ENCODE measurements around the gene DAPK1.
A peak's percentile ranks its signal among the peaks of the same experiment; 100 is the strongest.
"Not testable (repeated sequence)": the region's sequence is repeated elsewhere in the genome, so short reads cannot be mapped to it uniquely, and the experiment has no call there.

DAPK1 gene

GRCh38 chr9:87718852-87719612 is 221.4 kb downstream of the DAPK1 start:
- DNase-seq: no peak

- DNase-seq: no peak
Measured at GRCh38 chr9:87720173-87720572, 222.5 kb downstream of the DAPK1 start.

DNA sequence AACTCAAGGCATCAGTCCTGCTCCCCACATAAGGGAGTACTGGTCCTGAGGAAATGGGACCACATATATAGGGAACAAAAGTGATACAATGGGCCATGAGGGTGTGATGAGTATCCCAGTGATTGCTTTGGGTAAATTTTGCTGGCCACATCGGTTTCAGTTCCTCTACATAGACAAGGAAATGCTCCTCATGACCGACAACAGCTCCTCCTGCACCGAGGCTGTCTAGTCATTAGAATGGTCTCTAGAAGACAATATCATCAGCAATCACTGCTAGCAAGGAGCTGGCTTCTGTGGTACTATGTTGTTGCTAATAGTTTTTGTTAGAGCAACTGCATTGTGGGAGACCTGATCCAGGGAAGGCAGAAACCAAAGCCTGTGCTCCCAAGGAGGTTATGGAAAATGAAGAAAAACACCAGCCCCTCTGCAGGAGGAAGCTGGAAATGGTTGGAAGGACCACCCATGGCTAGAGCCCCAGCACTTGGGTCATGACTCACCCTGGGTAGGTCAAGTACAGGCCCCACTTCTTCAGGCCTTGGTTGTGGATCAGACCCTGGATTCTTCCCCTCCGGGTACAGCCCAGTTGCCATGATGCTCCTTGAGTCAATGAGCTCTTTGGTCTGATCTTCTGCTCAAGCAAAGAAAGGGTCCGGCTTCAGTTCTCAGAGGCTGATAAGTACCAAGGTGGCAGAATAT is 224.9 kb downstream of the DAPK1 start:
- DNase-seq: no peak

- no peak for DNase-seq
Measured at GRCh38 chr9:87725356-87725899, 227.8 kb downstream of the DAPK1 start.

DNA sequence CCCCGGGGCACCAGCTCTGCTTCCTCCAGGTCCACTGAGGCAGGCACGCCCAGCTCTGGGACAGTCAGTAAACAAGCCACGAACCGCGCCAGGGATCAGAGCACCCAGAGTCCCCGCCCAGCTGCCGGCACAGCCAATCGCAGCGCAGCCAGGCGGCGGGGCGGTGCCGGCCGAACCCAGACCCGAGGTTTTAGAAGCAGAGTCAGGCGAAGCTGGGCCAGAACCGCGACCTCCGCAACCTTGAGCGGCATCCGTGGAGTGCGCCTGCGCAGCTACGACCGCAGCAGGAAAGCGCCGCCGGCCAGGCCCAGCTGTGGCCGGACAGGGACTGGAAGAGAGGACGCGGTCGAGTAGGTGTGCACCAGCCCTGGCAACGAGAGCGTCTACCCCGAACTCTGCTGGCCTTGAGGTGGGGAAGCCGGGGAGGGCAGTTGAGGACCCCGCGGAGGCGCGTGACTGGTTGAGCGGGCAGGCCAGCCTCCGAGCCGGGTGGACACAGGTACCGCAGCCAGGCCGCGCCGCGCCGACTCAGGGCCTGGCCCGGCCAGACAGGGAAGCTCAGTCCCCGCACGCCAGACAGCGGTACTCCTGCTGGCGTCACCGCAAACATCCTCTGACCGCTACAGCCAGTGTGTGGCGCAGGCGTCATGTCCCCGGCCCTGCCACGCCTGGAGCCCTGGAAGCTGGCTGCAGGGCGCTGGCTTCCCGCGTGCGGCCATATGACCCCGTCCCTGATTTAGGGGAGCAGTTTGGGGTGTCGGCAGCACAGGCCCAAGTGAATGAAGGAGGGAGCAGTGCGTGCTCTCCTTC is 228.4 kb downstream of the DAPK1 start, which contains the start of gene CTSL:
Gene CTSL (plus strand): TSS at position 220 of the 810 bp plus-strand sequence. CDS start 1,485 bp downstream, outside the sequence.
- peak; percentile 40 for DNase-seq

- DNase-seq: no peak
Measured at GRCh38 chr9:87729246-87729645, 231.6 kb downstream of the DAPK1 start.

DNA sequence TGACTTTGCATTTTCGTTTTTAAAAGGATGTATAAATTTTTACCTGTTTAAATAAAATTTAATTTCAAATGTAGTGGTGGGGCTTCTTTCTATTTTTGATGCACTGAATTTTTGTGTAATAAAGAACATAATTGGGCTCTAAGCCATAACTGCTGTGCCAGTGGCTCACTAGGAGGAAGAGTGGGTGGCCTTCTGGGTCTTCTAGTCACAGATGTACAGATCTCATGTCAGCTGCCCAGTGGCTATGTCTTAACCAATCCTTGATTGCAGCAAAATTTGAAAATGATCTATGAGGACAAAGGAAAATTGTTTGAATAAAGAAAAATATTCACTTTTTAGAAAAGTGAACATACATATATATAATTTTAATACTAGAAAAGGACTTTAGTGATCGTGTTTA is 233.7 kb downstream of the DAPK1 start:
- no peak for DNase-seq

- DNase-seq: no peak
Measured at GRCh38 chr9:87732344-87732743, 234.7 kb downstream of the DAPK1 start.

- DNase-seq: no peak
Measured at GRCh38 chr9:87732756-87733155, 235.1 kb downstream of the DAPK1 start.

DNA sequence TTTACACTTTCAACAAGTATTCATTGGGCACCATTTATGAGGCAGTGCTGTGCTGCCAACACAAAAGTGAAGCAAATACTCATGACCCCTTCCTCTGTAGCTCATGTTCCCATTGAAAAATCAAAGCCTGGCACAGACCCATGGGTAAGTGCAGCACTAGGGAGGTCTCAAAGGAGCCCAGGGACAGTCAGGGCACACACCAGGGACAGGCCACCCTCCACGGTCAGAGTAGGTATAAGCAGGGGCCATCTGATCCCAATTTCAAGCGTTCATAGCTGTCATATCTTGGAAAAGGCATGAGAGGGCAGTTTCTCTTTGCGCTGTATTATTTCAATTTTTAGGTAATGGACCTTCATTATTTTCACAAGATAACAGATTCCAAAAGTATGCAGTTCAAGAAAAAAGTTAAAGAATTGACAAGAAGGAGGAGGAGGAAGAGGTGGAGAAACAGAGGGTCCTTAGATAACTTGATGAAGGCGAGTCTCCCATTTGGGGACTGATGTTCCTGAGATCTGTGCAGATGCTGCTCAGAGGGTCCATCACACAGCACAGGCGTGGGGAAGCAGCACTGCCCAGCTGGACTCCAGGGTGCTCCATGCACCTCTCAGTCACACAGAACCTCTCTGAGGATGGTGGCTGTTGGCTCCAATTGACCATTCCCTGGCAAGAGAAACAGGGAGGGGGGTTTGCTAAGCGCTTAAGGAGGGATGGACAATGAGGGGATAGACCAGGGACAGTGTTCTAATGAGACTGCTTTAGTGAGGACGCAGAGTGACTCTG is 235.8 kb downstream of the DAPK1 start:
- DNase-seq: no peak

DNA sequence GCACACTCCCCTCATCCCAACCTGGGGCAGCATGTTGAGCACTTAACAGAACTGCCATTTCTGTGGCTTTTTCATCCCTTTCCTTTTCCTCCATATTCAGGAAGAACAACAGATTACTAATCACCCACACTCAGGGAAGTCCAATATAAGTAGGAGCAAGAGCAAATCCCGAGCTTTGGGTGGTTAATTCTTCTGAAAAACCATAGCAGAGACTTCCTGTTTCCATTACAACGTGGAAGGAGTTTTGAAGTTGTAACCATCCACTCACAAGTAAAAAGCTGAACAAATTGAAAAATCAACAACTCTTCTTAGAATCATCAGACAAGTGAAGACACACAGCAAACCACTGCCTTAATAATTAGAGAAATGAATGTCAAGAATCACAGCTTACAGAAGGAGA is 236.4 kb downstream of the DAPK1 start:
- DNase-seq: no peak

GRCh38 chr9:87739546-87739945 is 241.9 kb downstream of the DAPK1 start:
- no peak for DNase-seq

GRCh38 chr9:87740209-87740608 is 242.5 kb downstream of the DAPK1 start:
- no peak for DNase-seq

GRCh38 chr9:87741326-87741725 is 243.7 kb downstream of the DAPK1 start:
- DNase-seq: no peak

DNA sequence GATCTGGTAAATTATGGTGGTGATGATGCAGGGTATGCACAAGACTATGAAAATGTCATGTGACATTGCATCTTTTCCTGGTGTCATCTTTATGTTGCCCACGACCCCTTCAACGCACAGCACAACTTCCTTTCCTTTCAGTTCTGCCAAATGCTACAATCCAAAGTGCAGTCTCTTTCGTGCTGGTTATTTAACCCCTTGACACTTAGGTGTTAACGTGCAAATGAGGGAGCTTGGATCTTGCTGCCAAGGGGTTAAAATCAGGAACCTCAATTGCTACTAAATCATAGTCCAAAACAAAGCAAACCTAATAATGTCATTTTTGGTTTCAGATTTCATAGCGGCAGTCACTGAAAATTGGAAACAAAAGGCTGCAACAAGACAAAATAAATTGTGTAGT is 244.2 kb downstream of the DAPK1 start:
- no peak for DNase-seq

DNA sequence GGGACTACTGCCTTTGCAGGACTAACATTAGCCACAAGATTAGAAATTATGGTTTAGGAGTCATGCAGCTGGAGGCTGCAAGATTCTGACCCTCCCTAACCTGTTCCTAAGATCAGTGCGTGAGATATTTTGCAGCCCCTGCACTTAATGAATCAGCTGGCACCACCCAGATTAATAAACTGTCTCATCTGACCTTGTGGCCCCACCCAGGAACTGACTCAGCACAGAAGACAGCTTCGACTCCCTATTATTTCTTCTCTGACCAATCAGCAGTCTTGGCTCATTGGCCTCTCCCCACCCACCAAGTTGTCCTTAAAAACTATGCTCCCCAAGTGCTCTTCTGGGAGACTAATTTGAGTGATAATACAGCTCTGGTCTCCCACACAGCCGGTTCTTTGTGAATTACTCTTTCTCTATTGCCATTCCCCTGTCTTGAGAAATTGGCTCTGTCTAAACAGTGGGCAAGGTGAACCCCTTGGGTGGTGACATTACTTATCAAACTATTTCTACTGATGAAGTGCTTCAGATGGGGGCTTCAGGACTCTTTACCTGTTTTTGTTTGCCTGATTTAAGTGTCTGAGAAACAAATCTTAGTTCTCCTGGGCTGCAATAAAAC is 245.3 kb downstream of the DAPK1 start:
- DNase-seq: no peak

DNA sequence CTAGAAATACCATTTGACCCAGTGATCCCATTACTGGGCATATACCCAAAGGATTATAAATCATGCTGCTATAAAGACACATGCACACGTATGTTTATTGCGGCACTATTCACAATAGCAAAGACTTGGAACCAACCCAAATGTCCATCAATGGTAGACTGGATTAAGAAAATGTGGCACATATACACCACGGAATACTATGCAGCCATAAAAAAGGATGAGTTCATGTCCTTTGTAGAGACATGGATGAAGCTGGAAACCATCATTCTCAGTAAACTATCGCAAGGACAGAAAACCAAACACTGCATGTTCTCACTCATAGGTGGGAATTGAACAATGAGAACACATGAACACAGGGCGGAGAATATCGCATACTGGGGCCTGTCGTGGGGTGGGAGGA is 246.6 kb downstream of the DAPK1 start:
- not testable (repeated sequence) for DNase-seq

DNA sequence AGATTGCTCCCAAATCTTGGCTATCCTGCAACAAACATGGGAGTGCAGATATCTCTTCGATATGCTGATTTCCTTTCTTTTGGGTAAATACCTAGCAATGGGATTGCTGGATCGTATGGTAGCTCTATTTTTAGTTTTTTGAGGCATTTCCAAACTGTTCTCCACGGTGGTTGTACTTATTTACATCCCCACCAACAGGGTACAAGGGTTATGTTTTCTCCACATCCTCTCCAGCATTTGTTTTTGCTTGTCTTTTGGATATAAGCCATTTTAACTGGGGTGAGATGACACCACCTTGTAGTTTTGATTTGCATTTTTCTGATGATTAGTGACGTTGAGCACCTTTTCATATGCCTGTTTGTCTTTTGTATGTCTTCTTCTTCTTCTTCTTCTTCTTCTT is 248.5 kb downstream of the DAPK1 start:
- DNase-seq: no peak

GRCh38 chr9:87748881-87749280 is 251.2 kb downstream of the DAPK1 start:
- DNase-seq: no peak

DNA sequence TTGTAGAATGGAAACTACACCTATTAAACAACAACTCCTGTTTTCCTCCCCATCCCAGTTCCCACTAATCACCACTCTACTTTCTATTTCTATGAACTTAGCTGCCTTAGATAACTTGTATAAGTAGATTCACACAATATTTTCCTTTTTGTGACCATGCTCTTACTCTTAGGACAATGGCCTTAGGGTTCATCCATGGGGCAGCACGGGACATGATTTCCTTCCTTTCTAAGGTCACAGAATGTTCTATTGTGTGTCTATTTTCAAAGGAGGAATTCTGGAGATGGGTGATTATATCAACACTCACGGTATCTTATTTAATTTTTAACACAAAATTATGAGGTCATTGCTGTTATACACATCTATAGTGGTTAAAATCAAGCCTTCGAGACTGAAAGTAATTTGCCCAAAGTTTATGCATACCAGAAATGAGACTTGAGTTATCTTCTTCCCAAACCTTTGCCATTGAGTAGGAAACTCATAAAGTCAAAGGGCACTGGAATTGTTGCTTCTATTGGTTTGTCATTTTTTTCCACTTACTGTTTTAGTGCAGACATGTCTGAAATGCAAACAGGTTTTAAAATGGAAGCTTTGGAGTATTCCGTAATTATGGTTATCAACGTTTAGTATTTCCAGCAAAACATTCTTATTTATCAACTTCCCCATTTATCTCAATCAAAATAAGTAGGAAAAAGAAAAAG is 251.8 kb downstream of the DAPK1 start:
- no peak for DNase-seq

GRCh38 chr9:87750726-87751125 is 253.1 kb downstream of the DAPK1 start:
- DNase-seq: no peak
